ENCODE data around the gene SCARB1.

DNA sequence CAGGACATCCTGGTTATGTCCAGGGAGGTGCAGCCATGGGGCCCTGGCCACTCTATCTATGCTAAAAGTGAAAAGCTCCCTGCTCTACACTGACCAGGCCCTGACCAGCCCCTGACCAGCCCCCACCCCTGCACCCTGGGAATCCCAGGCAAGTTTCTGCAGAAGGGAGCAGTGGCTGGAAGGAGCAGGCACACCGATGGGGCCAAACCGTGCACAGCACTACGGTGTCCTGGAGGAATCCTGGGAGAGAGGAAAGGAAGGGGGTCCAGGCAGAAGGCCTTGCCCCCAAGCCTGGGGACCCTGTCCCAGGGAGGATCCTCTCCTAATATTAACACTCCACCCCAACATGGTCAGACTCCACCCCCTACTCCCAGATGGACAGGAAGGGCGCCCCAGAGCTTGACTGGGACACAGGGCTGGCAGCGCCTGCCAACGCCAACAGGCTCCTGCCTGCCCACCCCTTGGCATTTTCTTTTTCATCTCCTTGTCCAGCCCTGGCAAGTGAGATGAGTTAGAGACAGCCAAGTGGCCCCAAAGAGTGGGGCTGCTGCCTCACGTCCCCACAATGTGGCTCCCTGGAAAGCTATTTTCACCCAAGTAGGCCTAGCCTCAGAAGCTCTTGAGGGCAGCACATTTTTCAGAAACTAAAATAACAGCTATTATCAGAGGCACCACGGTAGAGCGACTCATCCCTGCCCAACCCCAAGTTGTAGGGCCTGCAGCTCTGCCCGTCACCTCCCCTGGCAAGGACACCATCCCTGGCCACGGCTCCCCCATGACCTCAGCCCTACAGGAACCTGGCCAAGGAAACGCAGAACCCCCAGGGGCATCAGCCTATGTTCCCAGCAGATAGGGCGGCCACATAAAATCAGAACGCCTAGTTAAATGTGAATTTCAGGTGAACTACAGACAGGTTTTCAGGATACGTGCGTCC lies 82.6 kb downstream of the SCARB1 start:
- TF ChIP-seq, protein P1, sequence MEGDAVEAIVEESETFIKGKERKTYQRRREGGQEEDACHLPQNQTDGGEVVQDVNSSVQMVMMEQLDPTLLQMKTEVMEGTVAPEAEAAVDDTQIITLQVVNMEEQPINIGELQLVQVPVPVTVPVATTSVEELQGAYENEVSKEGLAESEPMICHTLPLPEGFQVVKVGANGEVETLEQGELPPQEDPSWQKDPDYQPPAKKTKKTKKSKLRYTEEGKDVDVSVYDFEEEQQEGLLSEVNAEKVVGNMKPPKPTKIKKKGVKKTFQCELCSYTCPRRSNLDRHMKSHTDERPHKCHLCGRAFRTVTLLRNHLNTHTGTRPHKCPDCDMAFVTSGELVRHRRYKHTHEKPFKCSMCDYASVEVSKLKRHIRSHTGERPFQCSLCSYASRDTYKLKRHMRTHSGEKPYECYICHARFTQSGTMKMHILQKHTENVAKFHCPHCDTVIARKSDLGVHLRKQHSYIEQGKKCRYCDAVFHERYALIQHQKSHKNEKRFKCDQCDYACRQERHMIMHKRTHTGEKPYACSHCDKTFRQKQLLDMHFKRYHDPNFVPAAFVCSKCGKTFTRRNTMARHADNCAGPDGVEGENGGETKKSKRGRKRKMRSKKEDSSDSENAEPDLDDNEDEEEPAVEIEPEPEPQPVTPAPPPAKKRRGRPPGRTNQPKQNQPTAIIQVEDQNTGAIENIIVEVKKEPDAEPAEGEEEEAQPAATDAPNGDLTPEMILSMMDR (IDR thresholded peaks at IDR 0.05; ENCODE audit: low read length), result no peak
- TF ChIP-seq EZH2 (IDR thresholded peaks at IDR 0.05; ENCODE audit: borderline replicate concordance, low read length), result no peak
